WTC11 (cell line): ENCODE measurements around the gene CASP6.

Experiments
- ESRRA ChIP-seq: sonication (generic); formaldehyde crosslinking; IDR thresholded peaks from 2 replicates; pipeline ENCODE4 v1.8.1; 2022; ENCODE audit warnings: mild to moderate bottlenecking, missing genetic modification reagents, borderline replicate concordance
- NFE2L1 ChIP-seq: sonication (generic); formaldehyde crosslinking; IDR thresholded peaks from 2 replicates; pipeline ENCODE4 v1.8.1; 2023; ENCODE audit warnings: missing genetic modification reagents
- NFYB ChIP-seq: sonication (generic); formaldehyde crosslinking; conservative IDR thresholded peaks from 2 replicates; pipeline ENCODE4 v1.8.0; 2022; ENCODE audit warnings: low read depth, missing genetic modification reagents
- TF ChIP-seq, protein P1 (sequence below): sonication (generic); formaldehyde crosslinking; IDR thresholded peaks from 2 replicates; pipeline ENCODE4 v1.8.1; 2022; ENCODE audit warnings: mild to moderate bottlenecking, missing genetic modification reagents, moderate library complexity, borderline replicate concordance
- TF ChIP-seq, protein P2 (sequence below): fragments of 200-600 bp; IDR thresholded peaks from 2 replicates; pipeline ENCODE4 v1.8.0; 2022; ENCODE audit warnings: antibody characterized with exemption

GRCh38 chr4:109751852-109752251 is 48.6 kb upstream of the CASP6 start:
- TF ChIP-seq NFE2L1 (CRISPR knock-in tag), result no peak
- no peak for TF ChIP-seq ESRRA (CRISPR knock-in tag)
- TF ChIP-seq, protein P1, sequence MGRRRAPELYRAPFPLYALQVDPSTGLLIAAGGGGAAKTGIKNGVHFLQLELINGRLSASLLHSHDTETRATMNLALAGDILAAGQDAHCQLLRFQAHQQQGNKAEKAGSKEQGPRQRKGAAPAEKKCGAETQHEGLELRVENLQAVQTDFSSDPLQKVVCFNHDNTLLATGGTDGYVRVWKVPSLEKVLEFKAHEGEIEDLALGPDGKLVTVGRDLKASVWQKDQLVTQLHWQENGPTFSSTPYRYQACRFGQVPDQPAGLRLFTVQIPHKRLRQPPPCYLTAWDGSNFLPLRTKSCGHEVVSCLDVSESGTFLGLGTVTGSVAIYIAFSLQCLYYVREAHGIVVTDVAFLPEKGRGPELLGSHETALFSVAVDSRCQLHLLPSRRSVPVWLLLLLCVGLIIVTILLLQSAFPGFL (CRISPR knock-in tag), result no peak
- TF ChIP-seq, protein P2, sequence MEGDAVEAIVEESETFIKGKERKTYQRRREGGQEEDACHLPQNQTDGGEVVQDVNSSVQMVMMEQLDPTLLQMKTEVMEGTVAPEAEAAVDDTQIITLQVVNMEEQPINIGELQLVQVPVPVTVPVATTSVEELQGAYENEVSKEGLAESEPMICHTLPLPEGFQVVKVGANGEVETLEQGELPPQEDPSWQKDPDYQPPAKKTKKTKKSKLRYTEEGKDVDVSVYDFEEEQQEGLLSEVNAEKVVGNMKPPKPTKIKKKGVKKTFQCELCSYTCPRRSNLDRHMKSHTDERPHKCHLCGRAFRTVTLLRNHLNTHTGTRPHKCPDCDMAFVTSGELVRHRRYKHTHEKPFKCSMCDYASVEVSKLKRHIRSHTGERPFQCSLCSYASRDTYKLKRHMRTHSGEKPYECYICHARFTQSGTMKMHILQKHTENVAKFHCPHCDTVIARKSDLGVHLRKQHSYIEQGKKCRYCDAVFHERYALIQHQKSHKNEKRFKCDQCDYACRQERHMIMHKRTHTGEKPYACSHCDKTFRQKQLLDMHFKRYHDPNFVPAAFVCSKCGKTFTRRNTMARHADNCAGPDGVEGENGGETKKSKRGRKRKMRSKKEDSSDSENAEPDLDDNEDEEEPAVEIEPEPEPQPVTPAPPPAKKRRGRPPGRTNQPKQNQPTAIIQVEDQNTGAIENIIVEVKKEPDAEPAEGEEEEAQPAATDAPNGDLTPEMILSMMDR, result no peak
- no peak for TF ChIP-seq NFYB (CRISPR knock-in tag)
